Measurements from ENCODE around the gene GNGT1. TPM values are rescaled to one million over a fixed set of nuclear protein-coding genes. Genes with fewer than 3 reads are reported as not detected.

The GNGT1 gene
- not detected for total RNA-seq
- long read RNA-seq: 0 reads

GRCh38 chr7:93906267-93906666, at the start of gene GNGT1:
Gene GNGT1 (plus strand): TSS chr7:93906567. CDS start chr7:93906747, 180 bp downstream.
- Histone ChIP-seq H3K4me3 (no peak within 1 kb of the TSS), H3K27ac (no peak within 1 kb of the TSS), H3K36me3 (no peaks in the 10 kb centered on the region), H3K4me1 (no peaks in the 10 kb centered on the region), H3K9me3 (no peaks in the 10 kb centered on the region), H3K27me3 (no peaks in the 10 kb centered on the region)
- intact Hi-C loops (cut with DNase I): loop anchor here (10.0 kb wide), 1 partner anchor 179 kb away; no protein-coding TSS in a partner anchor
- DNase-seq (no peak), ATAC-seq (no peak)
- TF ChIP-seq CTCF (IDR thresholded peaks at IDR 0.05): no peak

GRCh38 chr7:93858857-93859256, 47.5 kb upstream of the GNGT1 start:
- TF ChIP-seq CTCF (IDR thresholded peaks at IDR 0.05): no peak
- Histone ChIP-seq H3K9me3 (no peaks in the 10 kb centered on the region), H3K36me3 (no peaks in the 10 kb centered on the region), H3K4me3 (no peak overlapping the region), H3K27me3 (no peaks in the 10 kb centered on the region), H3K27ac (no peak overlapping the region), H3K4me1 (no peaks in the 10 kb centered on the region)
- ATAC-seq (no peak), DNase-seq (no peak)
- intact Hi-C loops (cut with DNase I): no loop called here

GRCh38 chr7:93860261-93860660, 46.1 kb upstream of the GNGT1 start:
- ATAC-seq (no peak), DNase-seq (no peak)
- intact Hi-C loops (cut with DNase I): no loop called here
- Histone ChIP-seq H3K27me3 (no peaks in the 10 kb centered on the region), H3K27ac (no peak overlapping the region), H3K4me3 (no peak overlapping the region), H3K9me3 (no peaks in the 10 kb centered on the region), H3K4me1 (no peaks in the 10 kb centered on the region), H3K36me3 (no peaks in the 10 kb centered on the region)
- TF ChIP-seq CTCF (IDR thresholded peaks at IDR 0.05): no peak

GRCh38 chr7:93861325-93861949, 44.9 kb upstream of the GNGT1 start:
- H3K4me1 ChIP-seq: no peaks in the 10 kb centered on the region
- DNase-seq: no peak
- no peaks in the 10 kb centered on the region for H3K9me3 ChIP-seq
- no peaks in the 10 kb centered on the region for H3K36me3 ChIP-seq
- no peak for ATAC-seq
- H3K4me3 ChIP-seq: no peak overlapping the region
- intact Hi-C loops (cut with DNase I): no loop called here
- H3K27me3 ChIP-seq: no peaks in the 10 kb centered on the region
- peak; percentile 29 for TF ChIP-seq CTCF (IDR thresholded peaks at IDR 0.05)
- H3K27ac ChIP-seq: no peak overlapping the region

- H3K9me3 ChIP-seq: no peaks in the 10 kb centered on the region
- no peak overlapping the region for H3K27ac ChIP-seq
- TF ChIP-seq CTCF (IDR thresholded peaks at IDR 0.05): no peak
- H3K27me3 ChIP-seq: no peaks in the 10 kb centered on the region
- DNase-seq: no peak
- intact Hi-C loops (cut with DNase I): no loop called here
- no peak for ATAC-seq
- H3K4me1 ChIP-seq: no peaks in the 10 kb centered on the region
- no peak overlapping the region for H3K4me3 ChIP-seq
- no peaks in the 10 kb centered on the region for H3K36me3 ChIP-seq
Observed at GRCh38 chr7:93862651-93863050, 43.7 kb upstream of the GNGT1 start.

GRCh38 chr7:93866886-93867285, 39.5 kb upstream of the GNGT1 start:
- intact Hi-C loops (cut with DNase I): no loop called here
- ATAC-seq: no peak
- Histone ChIP-seq H3K9me3 (no peaks in the 10 kb centered on the region), H3K4me3 (no peak overlapping the region), H3K4me1 (no peaks in the 10 kb centered on the region), H3K36me3 (no peaks in the 10 kb centered on the region), H3K27me3 (no peaks in the 10 kb centered on the region), H3K27ac (no peak overlapping the region)
- no peak for DNase-seq
- no peak for TF ChIP-seq CTCF (IDR thresholded peaks at IDR 0.05)
